GM23338 (cell line): Measurements from ENCODE around the gene PERM1. TPM values are rescaled to one million over a fixed set of nuclear protein-coding genes. Genes with fewer than 3 reads are reported as not detected.

Experiments
- ATAC-seq: fragments of 200-7000 bp; cut with Tn5 transposase; 3 replicates; pipeline ENCODE4 v1.9.1; 2020
- DNase-seq: peaks from one replicate; pipeline ENCODE4 v3.0.0-alpha.2; 2015; ENCODE audit warnings: low spot score
- H2AFZ ChIP-seq: fragments of 200-600 bp; sonication (generic); 2 replicates; pipeline ENCODE4 v1.8.0; 2016; ENCODE audit warnings: antibody characterized with exemption, mild to moderate bottlenecking, moderate library complexity
- H3F3A ChIP-seq: fragments of 200-600 bp; sonication (generic); replicated peaks from 2 replicates; pipeline ENCODE4 v1.8.0; 2017; ENCODE audit warnings: antibody characterized with exemption, mixed run types, low read depth
- H3K27ac ChIP-seq: fragments of 200-600 bp; sonication (generic); 2 replicates; pipeline ENCODE4 v1.6.1; 2016; ENCODE audit warnings: low read depth
- H3K27me3 ChIP-seq: fragments of 200-600 bp; sonication (generic); 2 replicates; pipeline ENCODE4 v1.8.0; 2016; ENCODE audit warnings: mild to moderate bottlenecking, mixed run types, moderate library complexity; ENCODE audit not compliant: insufficient read depth
- H3K36me3 ChIP-seq: fragments of 200-600 bp; sonication (generic); 2 replicates; pipeline ENCODE4 v1.8.0; 2016; ENCODE audit warnings: mild to moderate bottlenecking; ENCODE audit not compliant: insufficient read depth
- H3K4me1 ChIP-seq: fragments of 200-600 bp; sonication (generic); 2 replicates; pipeline ENCODE4 v1.8.0; 2016; ENCODE audit warnings: mild to moderate bottlenecking, moderate library complexity; ENCODE audit not compliant: insufficient read depth
- H3K4me2 ChIP-seq: fragments of 200-600 bp; sonication (generic); 2 replicates; pipeline ENCODE4 v1.7.1; 2017; ENCODE audit warnings: mixed run types
- H3K4me3 ChIP-seq: fragments of 200-600 bp; sonication (generic); 2 replicates; pipeline ENCODE4 v1.6.1; 2016; ENCODE audit warnings: mixed run types
- H3K79me2 ChIP-seq: fragments of 200-600 bp; sonication (generic); replicated peaks from 2 replicates; pipeline ENCODE4 v1.8.0; 2017; ENCODE audit warnings: mild to moderate bottlenecking; ENCODE audit not compliant: insufficient read depth
- H3K9me2 ChIP-seq: fragments of 200-600 bp; sonication (generic); 2 replicates; pipeline ENCODE4 v1.8.0; 2017; ENCODE audit not compliant: insufficient read depth
- H4K20me1 ChIP-seq: fragments of 200-600 bp; sonication (generic); replicated peaks from 2 replicates; pipeline ENCODE4 v1.8.0; 2017; ENCODE audit warnings: mild to moderate bottlenecking; ENCODE audit not compliant: insufficient read depth
- H3K27ac Mint-ChIP-seq: 2 replicates; pipeline ENCODE4 v1.8.0; 2020; ENCODE audit warnings: inconsistent platforms, mild to moderate bottlenecking, moderate library complexity, mixed read lengths
- H3K27me3 Mint-ChIP-seq: 3 replicates; pipeline ENCODE4 v1.8.0; 2022; ENCODE audit warnings: low read depth, mild to moderate bottlenecking, moderate library complexity, mixed read lengths, inconsistent platforms; ENCODE audit not compliant: insufficient read depth, poor library complexity
- H3K36me3 Mint-ChIP-seq: 3 replicates; pipeline ENCODE4 v1.8.0; 2021; ENCODE audit warnings: low read depth, mild to moderate bottlenecking, inconsistent platforms, moderate library complexity, mixed read lengths
- H3K4me1 Mint-ChIP-seq: 3 replicates; pipeline ENCODE4 v1.8.0; 2020; ENCODE audit warnings: mild to moderate bottlenecking, inconsistent platforms, mixed read lengths
- H3K4me3 Mint-ChIP-seq: 3 replicates; pipeline ENCODE4 v1.8.0; 2021; ENCODE audit warnings: moderate library complexity, mild to moderate bottlenecking, inconsistent platforms, mixed read lengths
- H3K9me3 Mint-ChIP-seq: 3 replicates; pipeline ENCODE4 v1.8.0; 2020; ENCODE audit warnings: moderate library complexity, mild to moderate bottlenecking, inconsistent platforms, mixed read lengths
- CREB1 ChIP-seq: fragments of 250-450 bp; sonication (Bioruptor Pico); IDR thresholded peaks from 2 replicates; pipeline ENCODE4 v1.5.0; 2020; ENCODE audit warnings: low read depth, mild to moderate bottlenecking, moderate library complexity
- EZH2 ChIP-seq: fragments of 200-600 bp; sonication (generic); IDR thresholded peaks from one replicate; pipeline ENCODE4 v1.8.0; 2017; ENCODE audit warnings: antibody characterized with exemption, mild to moderate bottlenecking, low read depth; ENCODE audit not compliant: unreplicated experiment
- JUNB ChIP-seq: IDR thresholded peaks from one replicate; pipeline ENCODE4 v1.6.1; 2016; ENCODE audit warnings: antibody characterized with exemption; ENCODE audit not compliant: unreplicated experiment
- NANOG ChIP-seq: IDR thresholded peaks from 2 replicates; pipeline ENCODE4 v1.6.1; 2016; ENCODE audit warnings: antibody characterized with exemption, borderline replicate concordance
- POLR2AphosphoS5 ChIP-seq: IDR thresholded peaks from 2 replicates; pipeline ENCODE4 v1.6.1; 2016; ENCODE audit warnings: antibody characterized with exemption, low read depth
- STAT1 ChIP-seq: IDR thresholded peaks from one replicate; pipeline ENCODE4 v1.6.1; 2016; ENCODE audit warnings: antibody characterized with exemption; ENCODE audit not compliant: unreplicated experiment
- ZNF114 ChIP-seq: fragments of 250-450 bp; sonication (Bioruptor Pico); IDR thresholded peaks from 2 replicates; pipeline ENCODE4 v1.5.0; 2020; ENCODE audit warnings: mild to moderate bottlenecking, moderate library complexity
- ZNF331 ChIP-seq: fragments of 250-450 bp; sonication (Bioruptor Pico); IDR thresholded peaks from 2 replicates; pipeline ENCODE4 v1.5.0; 2020; ENCODE audit warnings: low read depth, mild to moderate bottlenecking, moderate library complexity
- polyA plus RNA-seq: library from polyadenylated mRNA; unstranded; fragments of >200 nt; fragmentation: Nextera tagmentation; extraction: Ambion mirVana; gene quantifications from 2 replicates; pipeline ENCODE4 v1.2.1, GENCODE V29; 2016
- total RNA-seq: library from RNA; depleted of rRNA; stranded (reverse); fragments of >200 nt; shearing (Covaris generic); gene quantifications from 2 replicates; pipeline ENCODE4 v1.2.3, GENCODE V29; 2014
- TF ChIP-seq, protein P1 (sequence below): IDR thresholded peaks from one replicate; pipeline ENCODE4 v1.6.1; 2018; ENCODE audit warnings: antibody characterized with exemption; ENCODE audit not compliant: unreplicated experiment
- TF ChIP-seq, protein P2 (sequence below): fragments of 250-450 bp; sonication (Bioruptor Pico); IDR thresholded peaks from 2 replicates; pipeline ENCODE4 v1.5.0; 2020; ENCODE audit warnings: mild to moderate bottlenecking, moderate library complexity

The PERM1 gene
- total and polyA plus RNA-seq, 2 experiments from 2014 or later: 1.1 TPM; not detected in 1

DNA sequence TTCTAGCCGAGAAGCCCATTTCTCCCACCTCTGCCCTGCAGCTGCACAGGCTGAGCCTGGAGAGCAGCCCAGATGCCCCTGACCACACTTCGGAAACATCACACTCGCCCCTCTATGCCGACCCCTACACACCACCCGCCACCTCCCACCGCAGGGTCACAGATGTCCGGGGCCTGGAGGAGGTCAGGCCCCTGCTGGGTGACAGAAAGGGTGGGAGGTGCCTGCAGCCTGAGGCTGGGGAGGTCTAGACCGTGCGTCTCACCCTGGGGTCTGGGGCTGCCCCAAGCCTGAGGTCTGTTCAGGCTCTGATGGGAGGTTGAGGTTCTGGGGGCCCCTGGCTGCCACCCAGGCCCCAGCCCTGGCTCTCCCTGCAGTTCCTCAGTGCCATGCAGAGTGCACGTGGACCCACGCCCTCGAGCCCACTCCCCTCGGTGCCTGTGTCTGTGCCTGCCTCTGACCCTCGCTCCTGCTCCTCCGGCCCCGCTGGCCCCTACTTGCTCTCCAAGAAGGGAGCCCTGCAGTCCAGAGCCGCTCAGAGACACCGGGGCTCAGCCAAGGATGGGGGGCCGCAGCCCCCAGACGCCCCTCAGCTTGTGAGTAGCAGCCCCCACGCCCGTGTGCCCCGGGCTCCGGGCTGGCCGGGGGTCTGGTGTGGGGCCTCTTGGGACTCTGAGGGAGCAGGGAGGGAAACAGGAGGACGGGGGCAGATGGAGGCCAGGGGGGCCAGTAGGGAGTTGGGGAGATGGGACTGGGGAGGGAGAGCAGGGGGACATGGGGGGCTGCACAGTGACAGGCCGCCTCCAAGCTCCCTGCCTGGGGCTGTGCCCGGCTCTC lies 8.2 kb downstream of the PERM1 start:
- no peaks in the 10 kb centered on the region for H3K36me3 ChIP-seq
- no peak overlapping the region for H2AFZ ChIP-seq
- no peaks in the 10 kb centered on the region for H3K79me2 ChIP-seq
- H3K27ac ChIP-seq: no peak overlapping the region
- no peak overlapping the region for H3K4me3 ChIP-seq
- TF ChIP-seq, protein P1, sequence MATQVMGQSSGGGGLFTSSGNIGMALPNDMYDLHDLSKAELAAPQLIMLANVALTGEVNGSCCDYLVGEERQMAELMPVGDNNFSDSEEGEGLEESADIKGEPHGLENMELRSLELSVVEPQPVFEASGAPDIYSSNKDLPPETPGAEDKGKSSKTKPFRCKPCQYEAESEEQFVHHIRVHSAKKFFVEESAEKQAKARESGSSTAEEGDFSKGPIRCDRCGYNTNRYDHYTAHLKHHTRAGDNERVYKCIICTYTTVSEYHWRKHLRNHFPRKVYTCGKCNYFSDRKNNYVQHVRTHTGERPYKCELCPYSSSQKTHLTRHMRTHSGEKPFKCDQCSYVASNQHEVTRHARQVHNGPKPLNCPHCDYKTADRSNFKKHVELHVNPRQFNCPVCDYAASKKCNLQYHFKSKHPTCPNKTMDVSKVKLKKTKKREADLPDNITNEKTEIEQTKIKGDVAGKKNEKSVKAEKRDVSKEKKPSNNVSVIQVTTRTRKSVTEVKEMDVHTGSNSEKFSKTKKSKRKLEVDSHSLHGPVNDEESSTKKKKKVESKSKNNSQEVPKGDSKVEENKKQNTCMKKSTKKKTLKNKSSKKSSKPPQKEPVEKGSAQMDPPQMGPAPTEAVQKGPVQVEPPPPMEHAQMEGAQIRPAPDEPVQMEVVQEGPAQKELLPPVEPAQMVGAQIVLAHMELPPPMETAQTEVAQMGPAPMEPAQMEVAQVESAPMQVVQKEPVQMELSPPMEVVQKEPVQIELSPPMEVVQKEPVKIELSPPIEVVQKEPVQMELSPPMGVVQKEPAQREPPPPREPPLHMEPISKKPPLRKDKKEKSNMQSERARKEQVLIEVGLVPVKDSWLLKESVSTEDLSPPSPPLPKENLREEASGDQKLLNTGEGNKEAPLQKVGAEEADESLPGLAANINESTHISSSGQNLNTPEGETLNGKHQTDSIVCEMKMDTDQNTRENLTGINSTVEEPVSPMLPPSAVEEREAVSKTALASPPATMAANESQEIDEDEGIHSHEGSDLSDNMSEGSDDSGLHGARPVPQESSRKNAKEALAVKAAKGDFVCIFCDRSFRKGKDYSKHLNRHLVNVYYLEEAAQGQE: no peak
- no peak for TF ChIP-seq JUNB
- TF ChIP-seq EZH2: no peak
- no peak for TF ChIP-seq CREB1 (CRISPR knock-in tag)
- H3K9me2 ChIP-seq: no peaks in the 10 kb centered on the region
- peaks cover 5% of the 10 kb centered on the region for H3K36me3 Mint-ChIP-seq
- peaks cover 30% of the 10 kb centered on the region for H3K27me3 Mint-ChIP-seq
- no peak overlapping the region for H3K4me2 ChIP-seq
- DNase-seq (no peak), ATAC-seq (no peak)
- H3F3A ChIP-seq: peaks cover 7% of the 10 kb centered on the region
- H3K9me3 Mint-ChIP-seq: peaks cover 5% of the 10 kb centered on the region
- no peaks in the 10 kb centered on the region; the same call in 1 of the 2 replicates for H3K4me1 ChIP-seq
- H4K20me1 ChIP-seq: 0 out of 2 replicates have a peak, but pooled peaks cover 2% of the 10 kb centered on the region
- H3K27ac Mint-ChIP-seq: no peak overlapping the region
- H3K27me3 ChIP-seq: peaks cover 17% of the 10 kb centered on the region; the same call in 1 of the 2 replicates
- H3K4me3 Mint-ChIP-seq: no peak overlapping the region
- peaks cover 4% of the 10 kb centered on the region for H3K4me1 Mint-ChIP-seq

DNA sequence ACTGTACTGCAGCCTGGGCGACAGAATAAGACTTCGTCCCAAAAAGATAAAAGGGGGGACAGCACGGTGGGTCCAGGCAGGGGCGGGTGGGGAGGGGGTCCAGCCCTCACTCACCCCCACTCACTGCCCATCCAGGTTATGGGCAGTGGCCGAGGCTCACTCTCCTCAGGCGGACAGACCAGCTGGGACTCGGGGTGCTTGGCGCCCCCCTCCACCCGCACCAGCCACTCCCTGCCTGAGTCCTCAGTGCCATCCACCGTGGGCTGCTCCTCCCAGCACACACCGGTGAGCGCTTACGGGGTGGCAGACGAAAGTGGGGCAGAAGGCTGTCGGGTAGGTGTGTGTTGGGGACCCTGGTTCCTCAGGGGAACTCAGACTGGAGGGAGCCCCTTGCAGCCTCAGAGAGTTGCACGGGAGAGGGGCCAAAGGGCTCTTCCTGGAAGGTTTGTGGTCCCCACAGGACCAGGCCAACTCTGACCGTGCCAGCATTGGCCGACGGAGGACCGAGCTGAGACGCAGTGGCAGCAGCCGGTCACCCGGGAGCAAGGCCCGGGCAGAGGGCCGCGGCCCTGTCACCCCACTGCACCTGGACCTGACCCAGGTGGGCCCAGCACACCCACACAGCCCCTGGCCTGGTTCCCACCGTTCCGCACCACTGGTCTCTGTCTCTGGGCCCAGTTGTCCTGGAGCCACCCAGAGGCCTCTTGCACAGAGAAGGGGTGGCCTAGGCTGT lies 9.0 kb downstream of the PERM1 start:
- no peak for DNase-seq
- peaks cover 25% of the 10 kb centered on the region; the same call in 1 of the 2 replicates for H3K27me3 ChIP-seq
- H3K79me2 ChIP-seq: no peaks in the 10 kb centered on the region
- H3K4me1 ChIP-seq: no peaks in the 10 kb centered on the region; the same call in 1 of the 2 replicates
- no peak for ATAC-seq
- Mint-ChIP-seq H3K27me3 (peaks cover 33% of the 10 kb centered on the region), H3K36me3 (no peaks in the 10 kb centered on the region), H3K4me3 (no peak overlapping the region), H3K27ac (no peak overlapping the region), H3K4me1 (peaks cover 4% of the 10 kb centered on the region), H3K9me3 (no peaks in the 10 kb centered on the region; the same call in 2 of the 3 replicates)
- H3F3A ChIP-seq: peaks cover 7% of the 10 kb centered on the region
- no peaks in the 10 kb centered on the region for H3K9me2 ChIP-seq
- no peak overlapping the region for H2AFZ ChIP-seq
- 0 out of 2 replicates have a peak, but pooled peaks cover 2% of the 10 kb centered on the region for H4K20me1 ChIP-seq
- H3K36me3 ChIP-seq: no peaks in the 10 kb centered on the region
- no peak overlapping the region for H3K4me3 ChIP-seq
- no peak overlapping the region for H3K4me2 ChIP-seq
- no peak overlapping the region for H3K27ac ChIP-seq
- TF ChIP-seq POLR2AphosphoS5 (no peak), STAT1 (no peak), JUNB (no peak), NANOG (no peak), ZNF114 (CRISPR knock-in tag) (no peak), ZNF331 (CRISPR knock-in tag) (no peak), CREB1 (CRISPR knock-in tag) (no peak)
- TF ChIP-seq, protein P2, sequence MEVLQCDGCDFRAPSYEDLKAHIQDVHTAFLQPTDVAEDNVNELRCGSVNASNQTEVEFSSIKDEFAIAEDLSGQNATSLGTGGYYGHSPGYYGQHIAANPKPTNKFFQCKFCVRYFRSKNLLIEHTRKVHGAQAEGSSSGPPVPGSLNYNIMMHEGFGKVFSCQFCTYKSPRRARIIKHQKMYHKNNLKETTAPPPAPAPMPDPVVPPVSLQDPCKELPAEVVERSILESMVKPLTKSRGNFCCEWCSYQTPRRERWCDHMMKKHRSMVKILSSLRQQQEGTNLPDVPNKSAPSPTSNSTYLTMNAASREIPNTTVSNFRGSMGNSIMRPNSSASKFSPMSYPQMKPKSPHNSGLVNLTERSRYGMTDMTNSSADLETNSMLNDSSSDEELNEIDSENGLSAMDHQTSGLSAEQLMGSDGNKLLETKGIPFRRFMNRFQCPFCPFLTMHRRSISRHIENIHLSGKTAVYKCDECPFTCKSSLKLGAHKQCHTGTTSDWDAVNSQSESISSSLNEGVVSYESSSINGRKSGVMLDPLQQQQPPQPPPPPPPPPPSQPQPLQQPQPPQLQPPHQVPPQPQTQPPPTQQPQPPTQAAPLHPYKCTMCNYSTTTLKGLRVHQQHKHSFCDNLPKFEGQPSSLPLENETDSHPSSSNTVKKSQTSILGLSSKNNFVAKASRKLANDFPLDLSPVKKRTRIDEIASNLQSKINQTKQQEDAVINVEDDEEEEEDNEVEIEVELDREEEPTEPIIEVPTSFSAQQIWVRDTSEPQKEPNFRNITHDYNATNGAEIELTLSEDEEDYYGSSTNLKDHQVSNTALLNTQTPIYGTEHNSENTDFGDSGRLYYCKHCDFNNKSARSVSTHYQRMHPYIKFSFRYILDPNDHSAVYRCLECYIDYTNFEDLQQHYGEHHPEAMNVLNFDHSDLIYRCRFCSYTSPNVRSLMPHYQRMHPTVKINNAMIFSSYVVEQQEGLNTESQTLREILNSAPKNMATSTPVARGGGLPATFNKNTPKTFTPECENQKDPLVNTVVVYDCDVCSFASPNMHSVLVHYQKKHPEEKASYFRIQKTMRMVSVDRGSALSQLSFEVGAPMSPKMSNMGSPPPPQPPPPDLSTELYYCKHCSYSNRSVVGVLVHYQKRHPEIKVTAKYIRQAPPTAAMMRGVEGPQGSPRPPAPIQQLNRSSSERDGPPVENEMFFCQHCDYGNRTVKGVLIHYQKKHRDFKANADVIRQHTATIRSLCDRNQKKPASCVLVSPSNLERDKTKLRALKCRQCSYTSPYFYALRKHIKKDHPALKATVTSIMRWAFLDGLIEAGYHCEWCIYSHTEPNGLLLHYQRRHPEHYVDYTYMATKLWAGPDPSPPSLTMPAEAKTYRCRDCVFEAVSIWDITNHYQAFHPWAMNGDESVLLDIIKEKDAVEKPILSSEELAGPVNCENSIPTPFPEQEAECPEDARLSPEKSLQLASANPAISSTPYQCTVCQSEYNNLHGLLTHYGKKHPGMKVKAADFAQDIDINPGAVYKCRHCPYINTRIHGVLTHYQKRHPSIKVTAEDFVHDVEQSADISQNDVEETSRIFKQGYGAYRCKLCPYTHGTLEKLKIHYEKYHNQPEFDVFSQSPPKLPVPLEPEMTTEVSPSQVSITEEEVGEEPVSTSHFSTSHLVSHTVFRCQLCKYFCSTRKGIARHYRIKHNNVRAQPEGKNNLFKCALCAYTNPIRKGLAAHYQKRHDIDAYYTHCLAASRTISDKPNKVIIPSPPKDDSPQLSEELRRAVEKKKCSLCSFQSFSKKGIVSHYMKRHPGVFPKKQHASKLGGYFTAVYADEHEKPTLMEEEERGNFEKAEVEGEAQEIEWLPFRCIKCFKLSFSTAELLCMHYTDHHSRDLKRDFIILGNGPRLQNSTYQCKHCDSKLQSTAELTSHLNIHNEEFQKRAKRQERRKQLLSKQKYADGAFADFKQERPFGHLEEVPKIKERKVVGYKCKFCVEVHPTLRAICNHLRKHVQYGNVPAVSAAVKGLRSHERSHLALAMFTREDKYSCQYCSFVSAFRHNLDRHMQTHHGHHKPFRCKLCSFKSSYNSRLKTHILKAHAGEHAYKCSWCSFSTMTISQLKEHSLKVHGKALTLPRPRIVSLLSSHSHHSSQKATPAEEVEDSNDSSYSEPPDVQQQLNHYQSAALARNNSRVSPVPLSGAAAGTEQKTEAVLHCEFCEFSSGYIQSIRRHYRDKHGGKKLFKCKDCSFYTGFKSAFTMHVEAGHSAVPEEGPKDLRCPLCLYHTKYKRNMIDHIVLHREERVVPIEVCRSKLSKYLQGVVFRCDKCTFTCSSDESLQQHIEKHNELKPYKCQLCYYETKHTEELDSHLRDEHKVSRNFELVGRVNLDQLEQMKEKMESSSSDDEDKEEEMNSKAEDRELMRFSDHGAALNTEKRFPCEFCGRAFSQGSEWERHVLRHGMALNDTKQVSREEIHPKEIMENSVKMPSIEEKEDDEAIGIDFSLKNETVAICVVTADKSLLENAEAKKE (CRISPR knock-in tag): no peak
